HG03378 (cell line): ENCODE data around the gene SEL1L3.

Experiments used
- ATAC-seq: cut with Tn5 transposase; IDR thresholded peaks from one replicate; pipeline ENCODE4 v1.9.1; 2021; ENCODE audit warnings: mild to moderate bottlenecking, moderate library complexity; ENCODE audit not compliant: unreplicated experiment

SEL1L3 gene

GRCh38 chr4:25795566-25796454, 67.0 kb downstream of the SEL1L3 start:
- no peak for ATAC-seq

GRCh38 chr4:25795091-25795490, 67.7 kb downstream of the SEL1L3 start:
- ATAC-seq: no peak

GRCh38 chr4:25792876-25793275, 69.9 kb downstream of the SEL1L3 start:
- no peak for ATAC-seq

- ATAC-seq: no peak
Measured at GRCh38 chr4:25792200-25792791, 70.5 kb downstream of the SEL1L3 start.

GRCh38 chr4:25790024-25790423, 72.8 kb downstream of the SEL1L3 start:
- no peak for ATAC-seq

DNA sequence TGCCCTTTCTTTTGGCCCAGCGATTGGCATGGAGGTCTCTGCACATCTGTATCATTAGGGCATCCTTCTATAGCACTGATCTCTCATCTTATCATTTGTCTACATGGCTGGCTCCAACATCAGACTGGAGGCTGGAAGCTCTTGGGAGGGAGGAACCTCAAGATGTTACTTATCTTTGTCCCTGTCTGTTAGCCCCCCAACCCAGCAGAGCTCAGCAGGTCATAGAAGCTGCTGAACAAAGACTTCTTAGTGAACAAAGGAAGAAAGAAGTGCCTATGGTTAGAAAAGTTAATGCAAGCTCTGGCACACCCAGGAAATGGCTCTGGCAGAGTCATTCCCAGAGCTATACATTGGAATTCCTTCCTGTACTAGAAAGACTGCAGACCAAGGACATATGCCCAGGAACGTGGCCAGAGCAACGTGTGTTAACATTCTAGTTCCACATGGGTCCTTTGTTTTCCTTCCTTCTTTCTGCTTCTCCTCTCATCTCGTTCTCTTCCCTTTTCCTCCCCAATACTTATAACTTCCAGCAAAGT, 74.0 kb downstream of the SEL1L3 start:
- no peak for ATAC-seq

- no peak for ATAC-seq
Measured at GRCh38 chr4:25786497-25787065, 76.2 kb downstream of the SEL1L3 start.

DNA sequence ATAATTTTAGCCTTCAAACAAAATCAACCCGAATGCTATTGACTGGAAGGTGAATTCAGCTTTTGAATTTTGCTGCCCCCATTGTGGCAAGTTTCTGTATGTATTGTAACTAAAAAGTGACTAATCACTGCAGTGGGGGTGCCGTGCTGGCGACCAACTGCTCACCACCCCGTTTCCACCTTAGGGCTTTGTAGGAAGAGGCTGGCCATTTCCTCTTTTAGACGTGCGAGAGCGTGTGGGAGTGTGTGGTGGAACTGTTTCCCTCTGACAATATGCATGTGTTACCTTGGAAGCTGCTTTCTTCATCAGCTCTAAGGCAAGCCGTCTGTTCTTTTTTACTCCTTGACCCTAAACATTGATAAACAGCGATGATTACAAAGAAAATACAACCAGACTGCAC, 78.8 kb downstream of the SEL1L3 start:
- peak; percentile 67 for ATAC-seq

DNA sequence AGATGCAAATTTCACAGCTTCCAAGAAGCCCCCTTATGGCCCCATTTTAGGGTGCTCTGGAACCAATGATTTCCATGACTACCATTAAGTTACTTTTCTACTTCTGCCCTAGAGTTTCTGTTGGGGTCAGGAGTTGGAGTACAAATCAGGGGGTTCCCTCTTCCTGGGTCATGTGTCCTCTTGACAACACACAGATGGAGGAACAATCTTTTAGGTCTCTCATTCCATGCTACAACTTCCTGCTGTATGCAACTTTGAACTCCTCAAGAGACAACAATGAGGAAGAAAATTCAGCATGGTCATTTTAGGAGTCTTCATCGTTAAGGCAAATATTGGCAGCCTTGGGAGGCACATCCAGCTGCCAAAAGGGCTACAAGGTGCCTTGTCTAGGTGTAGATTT, 79.7 kb downstream of the SEL1L3 start:
- no peak for ATAC-seq

DNA sequence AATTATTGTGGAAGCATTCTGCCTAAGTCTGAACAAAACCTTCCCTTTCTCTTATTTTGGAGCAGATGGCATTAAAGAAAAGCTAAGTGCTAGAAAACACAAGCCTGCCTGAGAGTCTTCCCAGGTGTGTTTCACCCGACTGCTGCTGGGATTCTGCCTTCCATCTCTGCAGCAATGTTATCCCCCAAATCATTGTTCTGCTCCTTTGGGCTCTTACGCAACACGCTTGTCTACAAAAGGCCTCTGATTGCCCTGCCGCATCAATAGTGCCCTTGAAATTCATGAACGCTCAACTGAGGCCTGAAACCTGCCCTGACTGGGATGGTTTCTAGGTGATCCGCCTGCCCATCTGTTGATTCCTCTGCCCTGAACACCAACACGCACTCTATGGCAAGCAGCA, 80.3 kb downstream of the SEL1L3 start:
- no peak for ATAC-seq

- no peak for ATAC-seq
Measured at GRCh38 chr4:25779021-25779420, 83.8 kb downstream of the SEL1L3 start.

- no peak for ATAC-seq
Measured at GRCh38 chr4:25776795-25777194, 86.0 kb downstream of the SEL1L3 start.

DNA sequence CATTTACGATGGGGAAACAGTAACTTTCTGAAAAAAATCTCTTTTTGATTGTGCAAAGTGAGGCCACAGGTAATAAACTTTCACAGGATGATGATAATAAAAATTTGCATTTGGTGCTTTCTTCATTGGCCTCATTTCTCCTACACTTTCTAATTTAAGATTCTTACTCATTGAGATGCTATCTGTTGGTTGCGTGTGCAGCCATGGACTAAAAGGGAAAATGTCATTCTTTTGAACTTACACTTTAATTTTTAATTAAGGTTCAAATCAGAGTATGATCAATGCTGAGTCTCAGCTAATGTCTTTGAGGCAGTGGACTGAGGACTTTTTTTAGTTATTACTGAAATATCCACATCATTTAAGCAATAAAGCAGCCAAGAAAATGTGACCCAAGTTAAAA, 87.6 kb downstream of the SEL1L3 start:
- no peak for ATAC-seq

GRCh38 chr4:25773358-25773757, 89.4 kb downstream of the SEL1L3 start:
- ATAC-seq: no peak

- ATAC-seq: no peak
Measured at GRCh38 chr4:25771672-25772071, 91.1 kb downstream of the SEL1L3 start.

GRCh38 chr4:25770847-25771246, 91.9 kb downstream of the SEL1L3 start:
- ATAC-seq: no peak

DNA sequence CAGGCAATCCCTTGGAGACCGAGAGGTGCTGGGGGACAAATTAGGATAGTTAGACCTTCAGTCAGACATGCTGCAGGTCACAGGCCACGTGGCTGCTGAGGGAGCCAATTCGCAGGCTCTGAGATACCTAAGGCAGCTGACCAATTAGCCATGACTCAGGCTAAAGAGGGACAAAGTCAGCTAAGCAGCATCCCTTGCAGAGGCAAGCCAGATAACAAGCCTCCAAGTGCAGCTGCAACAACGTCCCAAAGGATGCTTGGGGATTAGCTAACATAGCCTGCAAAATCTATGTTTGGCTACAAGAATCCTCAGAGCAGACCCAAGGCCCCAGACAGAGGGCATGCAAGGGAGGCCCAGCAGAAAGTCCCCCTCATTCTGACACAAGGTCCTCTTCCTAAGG, 93.5 kb downstream of the SEL1L3 start:
- ATAC-seq: no peak

- no peak for ATAC-seq
Measured at GRCh38 chr4:25767877-25768725, 94.7 kb downstream of the SEL1L3 start.

DNA sequence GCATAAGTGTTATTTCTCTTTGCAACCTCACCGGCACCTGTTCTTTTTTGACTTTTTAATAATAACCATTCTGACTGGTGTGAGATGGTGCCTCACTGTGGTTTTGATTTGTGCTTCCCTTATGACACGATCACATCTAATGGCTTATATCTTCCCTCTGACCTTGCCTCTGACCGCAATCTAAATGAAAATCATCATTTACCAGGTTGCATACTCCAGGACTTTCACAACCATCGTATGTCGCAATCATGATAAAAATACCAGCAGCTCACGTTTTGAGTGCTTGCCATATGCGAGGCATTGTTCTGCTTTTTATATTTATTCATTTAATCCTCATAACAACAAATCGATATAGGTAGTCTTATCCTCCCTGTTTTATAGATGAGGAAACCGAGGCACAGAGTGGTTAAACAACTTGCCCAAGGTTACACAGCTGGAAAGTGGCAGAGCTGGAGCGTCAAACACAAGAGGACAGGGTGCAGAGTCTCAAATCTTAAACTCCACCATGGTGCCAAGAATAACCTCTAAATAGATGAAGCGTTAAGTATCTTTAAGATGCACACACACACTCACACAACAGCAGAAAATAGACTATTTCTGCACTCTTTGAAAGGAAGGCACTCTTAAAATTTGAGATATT, 102.2 kb downstream of the SEL1L3 start:
- ATAC-seq: no peak

GRCh38 chr4:25760048-25760447, 102.7 kb downstream of the SEL1L3 start:
- no peak for ATAC-seq
